NCI-H1417 treated with DMSO at 0.1 percent for 48 hours (cell line): ENCODE measurements around the gene TNK2.

Experiments used
- DNase-seq: peaks from one replicate; lab custom pipeline; 2025; lab: John Stamatoyannopoulos, UW

TNK2 gene

GRCh38 chr3:195899701-195900435 is 8.5 kb downstream of the TNK2 start:
- no peak for DNase-seq

GRCh38 chr3:195897853-195898415 is 10.4 kb downstream of the TNK2 start:
- no peak for DNase-seq

GRCh38 chr3:195897081-195897852 is 11.1 kb downstream of the TNK2 start:
- no peak for DNase-seq

GRCh38 chr3:195896361-195897080 is 11.8 kb downstream of the TNK2 start:
- no peak for DNase-seq

DNA sequence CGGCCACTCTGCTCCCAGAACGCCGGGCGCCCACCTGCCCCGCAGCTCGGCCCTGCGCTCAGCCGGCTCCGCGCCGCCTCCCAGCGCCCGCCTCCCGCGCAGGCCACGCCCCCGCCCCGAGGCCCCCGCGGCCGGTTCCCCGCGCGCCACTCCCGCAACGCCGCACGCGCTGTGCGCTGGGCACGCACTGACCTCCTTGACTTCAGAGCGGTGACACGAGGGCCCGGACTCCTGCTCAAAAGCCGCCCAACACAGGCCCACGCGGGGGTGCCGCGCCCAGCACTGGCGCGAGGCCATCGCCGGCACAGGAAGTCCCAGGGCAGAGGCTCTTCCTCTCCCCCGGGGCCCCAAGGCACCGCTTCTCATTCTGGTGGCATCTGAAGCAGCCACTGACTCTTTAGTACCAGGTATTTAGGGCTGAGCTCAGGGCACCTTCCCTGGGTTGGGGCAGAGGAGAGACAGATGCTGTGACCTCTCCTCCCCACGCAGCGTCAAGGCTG is 12.4 kb downstream of the TNK2 start:
- no peak for DNase-seq

- no peak for DNase-seq
Measured at GRCh38 chr3:195895078-195895860, 13.1 kb downstream of the TNK2 start.

DNA sequence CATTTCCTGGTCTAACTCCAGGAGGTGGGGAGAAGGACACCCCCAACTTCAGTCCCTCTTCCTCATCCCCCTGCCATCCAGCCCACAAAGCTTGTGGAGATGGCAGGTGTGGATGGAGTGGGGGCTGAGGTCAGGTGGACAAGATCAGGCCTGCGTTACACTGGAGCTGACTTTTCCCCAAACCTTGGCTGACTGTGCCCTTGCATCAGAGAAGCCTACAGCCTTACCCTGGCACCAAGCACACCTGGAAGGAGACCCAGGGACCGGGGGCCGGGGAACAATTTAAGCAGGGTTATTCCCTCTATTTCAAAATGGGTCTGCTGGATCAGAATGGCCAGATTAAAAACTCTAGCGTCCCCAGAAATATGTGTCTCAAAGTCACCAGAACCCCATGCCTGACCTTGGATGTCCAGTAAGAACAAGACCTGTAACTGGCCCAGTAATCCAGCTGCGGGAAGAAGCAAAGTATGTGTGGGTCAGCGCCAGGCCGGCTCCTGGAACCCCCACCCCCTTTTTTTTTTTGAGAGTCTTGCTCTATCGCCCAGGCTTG is 14.4 kb downstream of the TNK2 start:
- DNase-seq: no peak

- no peak for DNase-seq
Measured at GRCh38 chr3:195893516-195893915, 14.8 kb downstream of the TNK2 start.

DNA sequence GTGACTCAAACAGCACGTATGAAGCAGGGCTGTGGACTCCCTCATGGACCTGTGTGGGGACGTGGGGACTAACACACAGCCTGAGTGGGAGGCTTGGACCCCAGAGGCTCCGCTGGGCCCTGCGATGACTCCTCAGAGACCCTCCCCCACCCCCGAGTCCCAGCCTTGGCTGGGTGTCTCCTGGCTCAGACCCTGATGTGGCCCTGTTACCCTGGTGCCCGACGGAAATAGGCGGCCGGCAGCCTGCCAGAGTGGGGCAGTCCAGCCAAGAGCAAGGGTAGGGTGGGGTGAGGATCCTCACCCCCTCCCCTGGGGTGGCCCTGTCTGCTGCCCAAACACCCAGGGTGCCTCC is 15.3 kb downstream of the TNK2 start:
- no peak for DNase-seq

DNA sequence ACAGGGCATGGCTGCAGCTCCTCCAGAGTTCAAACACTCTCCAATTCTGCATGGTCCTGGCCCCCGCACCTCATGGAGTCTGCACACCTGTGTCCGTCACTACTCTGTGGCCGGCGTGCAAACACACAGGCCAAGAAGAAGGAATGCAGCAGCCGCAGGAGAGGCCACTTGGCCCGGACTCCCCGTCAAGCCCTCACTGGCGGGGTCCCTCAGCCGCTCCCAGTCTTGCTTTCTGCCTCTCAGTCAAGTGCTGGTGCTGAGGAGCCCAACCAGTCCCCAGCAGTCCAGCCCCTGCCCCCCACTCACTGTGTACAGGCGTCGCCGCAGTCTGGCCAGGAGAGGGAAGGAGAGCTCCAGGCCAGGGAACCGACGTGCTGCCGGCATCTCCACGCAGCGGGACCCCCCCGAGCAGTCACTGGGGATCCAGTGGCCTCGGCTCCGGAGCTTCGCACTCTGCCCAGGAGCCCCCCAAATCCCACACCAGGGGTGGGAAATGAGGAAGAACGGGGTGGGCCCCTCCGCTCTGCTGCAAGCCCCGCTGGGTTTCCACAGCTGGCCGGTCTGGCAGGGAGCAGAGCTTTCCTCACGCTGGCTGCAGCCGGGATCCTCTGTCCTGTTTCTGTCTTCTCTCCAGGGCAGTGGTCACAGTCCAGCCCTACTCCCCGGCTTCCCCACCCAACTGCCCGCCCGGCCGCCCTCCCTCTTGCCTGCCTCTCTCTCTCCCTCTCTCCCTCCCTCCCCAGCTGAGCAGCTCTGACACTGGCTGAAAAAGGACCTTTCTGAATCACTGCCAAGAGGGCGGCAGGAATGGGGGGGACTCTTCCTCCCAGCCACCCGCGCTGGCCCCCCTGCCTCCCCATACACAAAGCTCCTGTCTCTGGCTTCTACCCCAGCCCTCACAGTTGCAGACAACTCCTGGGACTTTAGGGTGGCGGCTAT is 16.0 kb downstream of the TNK2 start:
- no peak for DNase-seq

- DNase-seq: no peak
Measured at GRCh38 chr3:195891431-195892104, 16.8 kb downstream of the TNK2 start.

DNA sequence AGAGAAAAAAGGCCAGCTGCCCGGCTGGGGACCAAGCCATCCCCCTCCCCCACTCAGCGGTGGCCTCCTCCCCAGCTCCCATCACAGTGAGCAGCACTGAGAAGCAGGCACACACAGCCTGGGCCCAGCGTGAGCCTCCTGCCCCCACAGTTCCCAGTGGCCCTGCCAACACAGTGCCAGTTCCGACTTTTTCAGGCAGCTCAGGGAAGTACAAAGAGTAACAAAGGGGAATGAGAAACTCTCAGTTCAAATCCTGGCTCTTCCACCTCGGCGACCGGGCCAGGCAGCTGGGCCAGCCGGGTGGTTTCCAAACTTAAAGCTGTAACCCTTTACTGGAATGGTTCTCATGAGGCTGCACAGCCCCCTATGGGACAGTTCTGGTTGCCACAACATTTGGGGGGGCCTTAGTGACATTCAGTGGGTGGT is 18.5 kb downstream of the TNK2 start:
- no peak for DNase-seq

GRCh38 chr3:195888981-195889869 is 19.1 kb downstream of the TNK2 start:
- DNase-seq: no peak

DNA sequence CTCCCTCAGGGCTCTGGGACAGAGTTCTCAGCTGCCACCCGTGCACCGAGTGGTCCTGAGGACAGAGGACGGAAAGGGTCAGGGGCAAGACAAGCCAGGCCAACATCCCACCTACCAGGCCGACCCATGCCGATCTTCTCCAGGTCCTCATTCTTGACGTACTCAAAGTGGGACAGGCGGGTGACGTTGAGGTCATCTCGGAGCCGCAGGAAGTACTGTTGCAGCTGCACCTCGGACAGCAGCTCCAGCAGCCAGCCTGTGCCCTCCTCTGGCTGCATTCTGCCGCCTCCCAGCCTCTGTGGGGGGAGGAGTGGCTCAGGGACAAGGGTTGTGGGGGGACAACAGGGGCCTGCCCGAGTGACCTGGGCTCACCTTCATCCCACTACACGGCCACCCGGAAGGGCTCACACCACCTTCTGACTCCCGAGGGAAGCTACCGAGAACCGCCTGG is 20.0 kb downstream of the TNK2 start:
- DNase-seq: no peak

DNA sequence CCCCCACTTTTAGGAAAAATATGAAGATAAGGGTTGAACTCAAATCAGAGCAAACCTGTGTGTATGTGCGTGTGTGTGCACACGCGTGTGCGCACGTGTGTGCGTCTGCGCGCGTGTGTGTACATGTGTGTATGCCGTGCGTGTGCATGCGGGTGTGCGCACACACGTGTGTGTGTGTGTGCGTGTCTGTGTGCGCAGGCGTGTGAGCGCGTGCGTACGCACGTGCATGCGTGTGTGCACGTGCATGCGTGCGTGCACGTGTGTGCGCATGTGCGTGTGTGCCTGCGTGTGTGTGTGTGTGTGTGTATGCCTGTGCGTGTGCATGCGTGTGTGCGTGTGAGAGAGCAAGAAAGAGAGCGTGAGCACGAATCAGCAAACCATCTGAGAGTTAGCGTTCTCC is 20.7 kb downstream of the TNK2 start:
- no peak for DNase-seq

DNA sequence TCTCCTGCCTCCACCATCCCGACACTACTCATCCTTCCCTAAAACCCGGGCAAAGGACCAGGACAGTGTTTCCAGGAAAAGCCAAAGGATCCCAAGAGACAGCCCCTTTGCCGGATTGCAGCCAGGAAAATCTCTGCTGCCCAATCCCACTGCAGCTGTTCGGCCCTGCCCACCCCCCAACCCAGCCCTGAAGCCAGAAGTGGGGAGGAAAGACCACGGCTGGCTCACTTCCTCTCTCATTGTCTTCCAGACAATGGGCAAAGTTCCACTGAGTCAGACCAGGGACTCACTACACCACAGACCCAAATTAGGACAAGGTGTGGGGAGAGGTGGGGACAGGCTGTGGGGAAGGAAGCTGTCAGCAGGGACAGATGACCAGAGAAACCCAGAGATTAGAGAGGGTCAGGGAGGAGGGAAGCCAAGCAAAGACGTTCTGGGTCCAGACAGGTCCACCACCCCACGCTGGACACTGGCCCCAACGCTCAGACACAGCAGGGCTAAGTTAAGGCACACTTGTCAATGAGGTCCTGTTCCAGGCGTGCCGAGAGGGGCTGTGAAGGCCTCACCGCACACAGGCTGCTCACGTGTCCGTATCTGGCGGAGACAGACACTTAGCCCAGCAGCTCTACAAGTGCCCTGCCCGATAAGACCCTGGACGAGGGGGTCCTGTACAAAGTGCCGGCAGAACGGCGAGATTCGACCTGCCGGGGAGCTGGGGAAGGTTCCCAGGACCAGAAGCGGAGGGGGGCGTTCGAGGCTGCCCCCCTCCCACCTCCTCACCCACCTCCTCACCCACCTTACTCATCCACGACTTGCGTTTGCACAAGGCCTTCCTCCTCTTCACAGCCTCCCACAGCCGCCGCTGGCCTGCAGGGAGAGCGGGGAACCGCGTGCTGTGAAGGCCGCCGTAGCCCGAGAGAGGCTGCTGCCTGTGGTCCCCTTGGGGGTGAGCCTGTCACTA is 21.9 kb downstream of the TNK2 start:
- no peak for DNase-seq
